SK-N-SH (cell line): ENCODE results near the gene KCNK4. TPM values are rescaled to one million over a fixed set of nuclear protein-coding genes. Genes with fewer than 3 reads are reported as not detected.

Experiments
- CTCF ChIA-PET: fragments of 300-600, 350-600 bp; formaldehyde crosslinking; extraction: SDS; loops from one replicate; lab custom pipeline; 2021; lab: Yijun Ruan, JAX
- POLR2A ChIA-PET: fragments of 350-600 bp; sonication (Branson Sonifier 250); formaldehyde crosslinking; extraction: SDS; loops from one replicate; lab custom pipeline; 2020; ENCODE audit warnings: antibody characterized with exemption, inconsistent platforms; lab: Yijun Ruan, JAX
- DNase-seq: peaks from one replicate; pipeline ENCODE4 v3.0.0; 2012
- H2AFZ ChIP-seq: fragments of 200-600 bp; sonication (generic); 2 replicates; pipeline ENCODE4 v1.8.1; 2016; ENCODE audit warnings: antibody characterized with exemption, mild to moderate bottlenecking, low read depth
- H3F3A ChIP-seq: fragments of 200-600 bp; sonication (generic); replicated peaks from 2 replicates; pipeline ENCODE3; 2016; ENCODE audit warnings: antibody characterized with exemption, mild to moderate bottlenecking; ENCODE audit not compliant: insufficient read depth
- H3K27ac ChIP-seq, 2 experiments: fragments of 200-500 bp in 1 of 2; fragments of 200-600 bp in 1 of 2; sonication (Bioruptor generic) in 1 of 2; sonication (generic), shearing (Covaris generic) in 1 of 2; 2 replicates each; pipeline versions ENCODE4 v1.5.1 to v1.6.1; 2014 to 2016; ENCODE audit warnings: low read depth in 2 of 2, inconsistent platforms in 1 of 2, low read length in 1 of 2, mild to moderate bottlenecking in 1 of 2, mixed read lengths in 1 of 2
- H3K27me3 ChIP-seq: fragments of 200-600 bp; sonication (generic), shearing (Covaris generic); 2 replicates; pipeline ENCODE4 v1.6.1; 2016; ENCODE audit warnings: mixed run types; ENCODE audit not compliant: insufficient read depth
- H3K36me3 ChIP-seq, 2 experiments: fragments of 200-500 bp in 1 of 2; fragments of 200-600 bp in 1 of 2; sonication (Bioruptor generic) in 1 of 2; sonication (generic) in 1 of 2; replicated peaks in 1 of 2; 2 replicates each; pipeline versions ENCODE3 to v1.5.1; 2014 to 2016; ENCODE audit warnings: low read length in 1 of 2, mild to moderate bottlenecking in 1 of 2; ENCODE audit not compliant: insufficient read depth in 2 of 2, control insufficient read depth in 1 of 2
- H3K4me1 ChIP-seq, 2 experiments: fragments of 200-500 bp in 1 of 2; fragments of 200-600 bp in 1 of 2; sonication (Bioruptor generic) in 1 of 2; sonication (generic), shearing (Covaris generic) in 1 of 2; 2 replicates each; pipeline versions ENCODE4 v1.5.1 to v1.6.1; 2014 to 2016; ENCODE audit warnings: low read depth in 1 of 2, low read length in 1 of 2, mixed run types in 1 of 2; ENCODE audit not compliant: insufficient read depth in 2 of 2, control insufficient read depth in 1 of 2
- H3K4me2 ChIP-seq: fragments of 200-600 bp; sonication (generic), shearing (Covaris generic); 2 replicates; pipeline ENCODE4 v1.6.1; 2017; ENCODE audit warnings: mixed run types
- H3K4me3 ChIP-seq, 2 experiments: fragments of 200-500 bp in 1 of 2; fragments of 200-600 bp in 1 of 2; sonication (Bioruptor generic) in 1 of 2; sonication (generic), shearing (Covaris generic) in 1 of 2; 2 replicates each; pipeline versions ENCODE4 v1.5.1 to v1.8.1; 2014 to 2016; ENCODE audit warnings: low read depth in 2 of 2, inconsistent platforms in 1 of 2, low read length in 1 of 2, mild to moderate bottlenecking in 1 of 2, mixed read lengths in 1 of 2, moderate library complexity in 1 of 2
- H3K79me2 ChIP-seq: fragments of 200-600 bp; sonication (generic); 2 replicates; pipeline ENCODE4 v1.8.1; 2017; ENCODE audit warnings: mild to moderate bottlenecking; ENCODE audit not compliant: insufficient read depth
- H3K9ac ChIP-seq: fragments of 200-600 bp; sonication (generic); 2 replicates; pipeline ENCODE4 v1.6.1; 2017; ENCODE audit warnings: mixed run types
- H3K9me2 ChIP-seq: fragments of 200-600 bp; sonication (generic); 2 replicates; pipeline ENCODE4 v1.6.1; 2017; ENCODE audit warnings: mixed run types
- H3K9me3 ChIP-seq: fragments of 200-600 bp; sonication (generic); 2 replicates; pipeline ENCODE4 v1.6.1; 2017; ENCODE audit warnings: mixed run types, mild to moderate bottlenecking, moderate library complexity
- H4K20me1 ChIP-seq: fragments of 200-600 bp; sonication (generic); 2 replicates; pipeline ENCODE4 v1.6.1; 2017; ENCODE audit warnings: mild to moderate bottlenecking, mixed run types; ENCODE audit not compliant: insufficient read depth
- CHD2 ChIP-seq: fragments of 150-350 bp; IDR thresholded peaks from 2 replicates; pipeline ENCODE4 v1.6.1; 2018; ENCODE audit warnings: low read length; ENCODE audit not compliant: partially characterized antibody
- ELF1 ChIP-seq: IDR thresholded peaks from 2 replicates; pipeline ENCODE4 v1.4.0; 2012
- IRF3 ChIP-seq: fragments of 150-350 bp; IDR thresholded peaks from 2 replicates; pipeline ENCODE4 v1.6.1; 2016; ENCODE audit warnings: mild to moderate bottlenecking, low read depth, low read length
- PBX3 ChIP-seq: IDR thresholded peaks from 2 replicates; pipeline ENCODE4; 2012
- POLR2AphosphoS5 ChIP-seq: IDR thresholded peaks from 2 replicates; pipeline ENCODE4 v1.6.1; 2012; ENCODE audit warnings: low read depth, low read length
- REST ChIP-seq: IDR thresholded peaks from 2 replicates; pipeline ENCODE4 v1.6.1; 2012; ENCODE audit warnings: mild to moderate bottlenecking, low read depth, low read length, moderate library complexity
- TCF12 ChIP-seq: IDR thresholded peaks from 2 replicates; pipeline ENCODE4 v1.4.0; 2012
- TEAD4 ChIP-seq: IDR thresholded peaks from 2 replicates; pipeline ENCODE4 v1.4.0; 2012; ENCODE audit warnings: mild to moderate bottlenecking, borderline replicate concordance; ENCODE audit not compliant: insufficient read depth
- USF1 ChIP-seq: IDR thresholded peaks from 2 replicates; pipeline ENCODE4 v1.4.0; 2012; ENCODE audit warnings: low read depth, borderline replicate concordance
- YY1 ChIP-seq: IDR thresholded peaks from 2 replicates; pipeline ENCODE4 v1.4.0; 2012; ENCODE audit warnings: low read depth, mild to moderate bottlenecking
- ZBTB33 ChIP-seq: IDR thresholded peaks from 2 replicates; pipeline ENCODE4 v1.4.0; 2012; ENCODE audit warnings: low read depth, borderline replicate concordance
- WGBS: methylation state at CpG from one replicate; pipeline ENCODE4 v1.1.6; 2017; ENCODE audit warnings: low lambda C conversion rate; 5-methylcytosine and 5-hydroxymethylcytosine counted together
- polyA plus RNA-seq, 3 experiments: library from polyadenylated mRNA; depleted of rRNA; stranded (reverse); fragments of >200 nt; gene quantifications; 2 replicates each; pipeline ENCODE4 v1.2.3, GENCODE V29; 2012

Gene KCNK4
- polyA plus RNA-seq, 1 of the 3 experiments (the other 2 are of a cell fraction) = 0.16 TPM

GRCh38 chr11:64289002-64289564, 2.0 kb upstream of the KCNK4 start (continued):
- TF ChIP-seq USF1 (no peak), CHD2 (no peak), PBX3 (no peak), TCF12 (no peak), ZBTB33 (no peak), POLR2AphosphoS5 (no peak), YY1 (no peak), IRF3 (no peak), TEAD4 (no peak)
- TF ChIP-seq, all 33 proteins: peak for 0

GRCh38 chr11:64290352-64291261, 495 bp upstream of the KCNK4 start:
- ChIA-PET POLR2A (interaction anchor here (0.6 to 1.5 kb wide), 2 partner anchors 27 to 109 kb away, joined by 3 read pairs; partner anchors contain the start of gene PRDX5), CTCF (interaction anchor here (1.2 to 12.2 kb wide), 6 partner anchors 13 to 109 kb away, joined by 3 to 196 read pairs (median 10); partner anchors contain the start of genes CATSPERZ, ESRRA, PLCB3 and PRDX5)
- no peak overlapping the region; the same call in 1 of the 2 replicates for H3K4me2 ChIP-seq
- H3K4me1 ChIP-seq = peaks cover 8 to 21% of the 10 kb centered on the region in 2 experiments; a peak in 2 of 4 replicates
- no peaks in the 10 kb centered on the region for H3K36me3 ChIP-seq
- peaks cover 8% of the 10 kb centered on the region; the same call in 1 of the 2 replicates for H3K79me2 ChIP-seq
- H2AFZ ChIP-seq = no peak overlapping the region
- TF ChIP-seq ZBTB33 (no peak), ELF1 (no peak), CHD2 (no peak), REST (no peak)
- no peaks in the 10 kb centered on the region for H3K9me2 ChIP-seq
- peaks cover 15% of the 10 kb centered on the region for H3K27me3 ChIP-seq
- no peak for DNase-seq
- peaks cover 12% of the 10 kb centered on the region for H3F3A ChIP-seq
- no peak overlapping the region for H3K27ac ChIP-seq
- 56% methylated on average over 6 of the region's 10 CpGs for WGBS
- H4K20me1 ChIP-seq = no peaks in the 10 kb centered on the region
- peak overlapping the region in 1 of 2 experiments; percentile 48; a peak in 1 of 4 replicates for H3K4me3 ChIP-seq
- no peaks in the 10 kb centered on the region for H3K9me3 ChIP-seq
- H3K9ac ChIP-seq = no peak overlapping the region
